AG04449 (cell line): Measurements from ENCODE around the gene UNC79.

ENCODE experiments used
- CTCF ChIA-PET: fragments of 350-600 bp; formaldehyde crosslinking; extraction: SDS; loops from one replicate; lab custom pipeline; 2021; ENCODE audit warnings: antibody characterized with exemption; lab: Yijun Ruan, JAX
- POLR2A ChIA-PET: fragments of 400-600, 350-600 bp; formaldehyde crosslinking; extraction: SDS; loops from one replicate; lab custom pipeline; 2020; ENCODE audit warnings: antibody characterized with exemption, inconsistent platforms; lab: Yijun Ruan, JAX
- DNase-seq: peaks from one replicate; pipeline ENCODE4 v3.0.0-alpha.2; 2010; ENCODE audit warnings: low read depth, low spot score
- H3K4me3 ChIP-seq: 2 replicates; pipeline ENCODE4 v1.5.1; 2011; ENCODE audit warnings: low read depth, mild to moderate bottlenecking, control low read depth, low read length
- CTCF ChIP-seq: IDR thresholded peaks from one replicate; pipeline ENCODE4 v1.5.1; 2011; ENCODE audit warnings: mild to moderate bottlenecking, moderate library complexity, low read length, control low read depth, inconsistent platforms; ENCODE audit not compliant: insufficient read depth; ENCODE audit errors: missing control alignments

Gene UNC79

GRCh38 chr14:93705513-93706156 is 274.9 kb downstream of the UNC79 start:
- ChIA-PET POLR2A (no interaction called here), CTCF (no interaction called here)
- no peak overlapping the region for H3K4me3 ChIP-seq

GRCh38 chr14:93706360-93706955 is 275.7 kb downstream of the UNC79 start:
- ChIA-PET POLR2A (no interaction called here), CTCF (no interaction called here)
- TF ChIP-seq CTCF, result no peak
- H3K4me3 ChIP-seq, result no peak overlapping the region
- DNase-seq, result no peak

More at GRCh38 chr14:93705513-93706156, 274.9 kb downstream of the UNC79 start:
- DNase-seq, result no peak
- TF ChIP-seq CTCF, result no peak

GRCh38 chr14:93707475-93707874 is 276.7 kb downstream of the UNC79 start:
- H3K4me3 ChIP-seq, result no peak overlapping the region
- no peak for DNase-seq
- ChIA-PET CTCF (no interaction called here), POLR2A (no interaction called here)
- TF ChIP-seq CTCF, result no peak

GRCh38 chr14:93708311-93708734 is 277.6 kb downstream of the UNC79 start:
- no peak for TF ChIP-seq CTCF
- ChIA-PET CTCF (no interaction called here), POLR2A (no interaction called here)
- no peak for DNase-seq
- H3K4me3 ChIP-seq, result no peak overlapping the region

GRCh38 chr14:93708800-93709199 is 278.1 kb downstream of the UNC79 start:
- no peak overlapping the region for H3K4me3 ChIP-seq
- DNase-seq, result no peak
- no peak for TF ChIP-seq CTCF
- POLR2A ChIA-PET, result no interaction called here
- CTCF ChIA-PET, result no interaction called here

GRCh38 chr14:93709249-93709648 is 278.5 kb downstream of the UNC79 start:
- no peak overlapping the region for H3K4me3 ChIP-seq
- POLR2A ChIA-PET, result no interaction called here
- no peak for DNase-seq
- CTCF ChIA-PET, result no interaction called here
- no peak for TF ChIP-seq CTCF
